IPS-18a (cell line): ENCODE results near the gene CRIP2.

ENCODE experiments used
- H3K27ac ChIP-seq: one replicate; pipeline ENCODE4 v1.5.1; 2013; ENCODE audit warnings: low read length
- H3K27me3 ChIP-seq: one replicate; pipeline ENCODE4 v1.6.1; 2013; ENCODE audit warnings: mild to moderate bottlenecking, low read length; ENCODE audit not compliant: control insufficient read depth, insufficient read depth
- H3K36me3 ChIP-seq: one replicate; pipeline ENCODE4 v1.6.1; 2013; ENCODE audit warnings: low read depth, low read length; ENCODE audit not compliant: control insufficient read depth
- H3K4me1 ChIP-seq: one replicate; pipeline ENCODE4 v1.6.1; 2013; ENCODE audit warnings: low read depth, low read length; ENCODE audit not compliant: control insufficient read depth
- H3K4me3 ChIP-seq: one replicate; pipeline ENCODE4 v1.5.1; 2013; ENCODE audit warnings: low read length
- H3K9ac ChIP-seq: one replicate; pipeline ENCODE4 v1.6.1; 2013; ENCODE audit warnings: mild to moderate bottlenecking, low read length, moderate library complexity
- H3K9me3 ChIP-seq: one replicate; pipeline ENCODE4 v1.6.1; 2013; ENCODE audit warnings: low read depth, low read length; ENCODE audit not compliant: control insufficient read depth

The CRIP2 gene

DNA sequence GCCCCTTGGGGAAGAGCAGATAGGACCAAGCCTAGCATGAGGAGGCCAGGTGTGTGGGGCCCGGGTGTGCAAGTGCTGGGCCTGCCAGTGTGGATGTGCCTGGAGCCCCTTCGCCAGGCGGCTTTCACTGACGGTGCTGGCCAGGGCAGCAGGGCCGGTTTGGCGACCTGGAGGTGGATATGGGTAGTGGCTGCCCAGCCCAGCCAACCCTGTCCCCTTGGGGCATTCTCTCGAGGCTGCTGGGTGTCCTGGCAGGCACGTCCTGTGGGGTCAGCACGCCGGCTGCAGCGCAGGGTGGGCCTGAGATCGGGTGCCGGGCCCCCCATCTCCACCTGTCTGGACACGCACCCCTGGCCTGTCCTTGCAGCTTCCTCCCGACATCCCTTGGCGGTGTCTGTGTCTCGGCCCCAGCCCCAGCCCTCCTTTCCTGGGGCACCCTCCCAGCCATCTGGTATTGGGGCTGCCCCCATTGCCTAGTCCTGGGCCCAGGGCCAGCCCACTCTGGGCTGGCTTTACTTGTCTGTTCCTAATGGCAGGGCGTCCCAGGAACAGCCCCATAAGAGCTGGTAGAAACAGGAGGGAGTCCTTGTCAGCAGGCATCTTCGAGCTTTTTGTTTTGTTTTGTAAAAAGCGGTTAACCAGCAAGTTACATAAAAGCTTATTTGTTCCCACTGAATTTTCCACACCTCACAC is 7.2 kb upstream of the CRIP2 start:
- Histone ChIP-seq H3K36me3 (peaks cover 54% of the 10 kb centered on the region), H3K27me3 (no peaks in the 10 kb centered on the region), H3K4me3 (no peak overlapping the region), H3K27ac (no peak overlapping the region), H3K9me3 (no peaks in the 10 kb centered on the region), H3K9ac (no peak overlapping the region), H3K4me1 (no peaks in the 10 kb centered on the region)

DNA sequence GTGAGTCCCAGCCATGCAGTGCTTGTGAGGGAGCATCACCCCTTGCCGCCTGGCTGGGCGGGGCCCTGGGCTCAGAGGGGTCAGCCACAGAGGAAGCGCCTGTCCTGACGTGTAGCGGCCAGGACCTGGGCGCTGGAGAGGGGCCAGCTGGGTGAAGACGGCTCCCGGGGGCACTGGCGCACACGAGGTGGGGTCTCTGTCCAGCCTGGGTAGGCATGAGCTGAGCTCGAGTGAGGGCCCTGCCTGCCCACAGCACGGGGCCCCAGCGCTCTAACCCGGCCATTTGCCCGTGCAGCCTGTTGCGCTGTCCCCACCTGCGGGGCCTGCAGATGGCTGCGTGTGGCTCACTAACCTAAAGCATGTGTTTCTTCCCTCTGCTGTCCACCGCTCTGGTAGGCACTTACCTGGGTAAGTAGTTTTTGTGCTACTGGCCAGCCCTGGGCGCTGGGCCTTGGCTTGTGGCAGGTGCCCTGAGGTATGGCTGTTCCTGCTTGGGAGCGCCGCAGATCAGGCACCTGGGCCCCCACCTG is 6.6 kb upstream of the CRIP2 start:
- no peaks in the 10 kb centered on the region for H3K4me1 ChIP-seq
- H3K9me3 ChIP-seq = no peaks in the 10 kb centered on the region
- H3K4me3 ChIP-seq = no peak overlapping the region
- H3K27ac ChIP-seq = no peak overlapping the region
- peaks cover 49% of the 10 kb centered on the region for H3K36me3 ChIP-seq
- no peaks in the 10 kb centered on the region for H3K27me3 ChIP-seq
- no peak overlapping the region for H3K9ac ChIP-seq

DNA sequence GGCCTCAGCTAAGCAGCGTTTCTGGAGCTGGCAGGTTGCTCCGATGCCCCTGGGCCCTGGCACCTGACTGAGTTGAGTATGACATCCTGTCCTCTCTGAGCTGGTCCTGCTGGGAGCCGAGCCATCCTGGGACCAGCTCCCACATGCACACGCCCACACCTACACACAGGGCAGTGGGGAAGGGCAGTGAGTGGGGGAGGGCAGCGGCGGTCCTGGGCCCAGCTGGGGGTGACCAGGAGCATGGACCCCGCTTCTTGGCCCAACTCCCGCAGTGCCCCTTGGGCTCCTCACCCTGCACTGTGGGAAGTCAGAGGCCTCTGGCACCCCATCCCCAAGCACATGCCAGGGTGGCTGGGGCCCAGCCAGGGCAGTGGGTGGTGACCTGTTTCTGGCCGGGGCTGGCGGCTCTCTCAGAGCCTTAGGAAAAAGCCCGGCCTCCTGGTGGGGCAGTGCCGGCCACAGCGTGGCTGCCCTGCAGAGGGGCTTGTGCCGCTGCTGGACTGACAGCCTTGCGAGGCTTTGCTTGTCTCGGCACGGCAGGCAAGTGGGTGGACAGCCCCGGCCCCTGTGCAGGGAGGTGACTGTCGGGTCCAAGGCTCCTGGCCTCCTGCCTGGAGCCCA is 5.9 kb upstream of the CRIP2 start:
- Histone ChIP-seq H3K4me1 (peaks cover 3% of the 10 kb centered on the region), H3K9ac (no peak overlapping the region), H3K27me3 (no peaks in the 10 kb centered on the region), H3K27ac (no peak overlapping the region), H3K4me3 (no peak overlapping the region), H3K36me3 (peaks cover 42% of the 10 kb centered on the region), H3K9me3 (no peaks in the 10 kb centered on the region)

DNA sequence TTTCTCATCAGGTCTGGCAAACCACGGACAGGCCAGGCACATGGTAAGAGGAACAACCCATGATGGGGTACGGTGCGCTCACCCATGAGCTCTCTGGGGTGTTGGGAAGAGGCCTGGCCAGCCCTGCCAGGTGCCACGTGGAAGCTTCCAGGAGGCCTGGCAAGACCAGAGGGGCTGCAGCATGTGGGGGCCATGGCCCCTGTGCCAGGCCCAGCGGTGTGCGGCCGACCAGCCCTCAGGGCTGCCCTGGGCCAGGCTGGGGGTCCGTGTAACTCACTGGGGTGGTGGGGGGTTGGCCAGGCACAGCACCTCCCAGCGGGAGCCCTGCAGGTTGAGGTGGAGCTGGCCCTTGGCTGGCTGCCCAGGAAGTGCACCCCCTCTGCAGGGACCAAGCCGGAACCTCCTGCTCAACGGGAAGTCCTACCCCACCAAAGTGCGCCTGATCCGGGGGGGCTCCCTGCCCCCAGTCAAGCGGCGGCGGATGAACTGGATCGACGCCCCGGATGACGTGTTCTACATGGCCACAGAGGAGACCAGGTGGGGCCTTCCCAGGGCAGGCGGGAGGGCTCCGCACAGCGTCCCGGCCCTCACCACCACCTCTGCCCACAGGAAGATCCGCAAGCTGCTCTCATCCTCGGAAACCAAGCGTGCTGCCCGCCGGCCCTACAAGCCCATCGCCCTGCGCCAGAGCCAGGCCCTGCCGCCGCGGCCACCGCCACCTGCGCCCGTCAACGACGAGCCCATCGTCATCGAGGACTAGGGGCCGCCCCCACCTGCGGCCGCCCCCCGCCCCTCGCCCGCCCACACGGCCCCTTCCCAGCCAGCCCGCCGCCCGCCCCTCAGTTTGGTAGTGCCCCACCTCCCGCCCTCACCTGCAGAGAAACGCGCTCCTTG is 4.9 kb upstream of the CRIP2 start:
- Histone ChIP-seq H3K4me3 (no peak overlapping the region), H3K9me3 (no peaks in the 10 kb centered on the region), H3K36me3 (peaks cover 34% of the 10 kb centered on the region), H3K4me1 (peaks cover 3% of the 10 kb centered on the region), H3K27me3 (peaks cover under 1% of the 10 kb centered on the region), H3K9ac (no peak overlapping the region), H3K27ac (no peak overlapping the region)

DNA sequence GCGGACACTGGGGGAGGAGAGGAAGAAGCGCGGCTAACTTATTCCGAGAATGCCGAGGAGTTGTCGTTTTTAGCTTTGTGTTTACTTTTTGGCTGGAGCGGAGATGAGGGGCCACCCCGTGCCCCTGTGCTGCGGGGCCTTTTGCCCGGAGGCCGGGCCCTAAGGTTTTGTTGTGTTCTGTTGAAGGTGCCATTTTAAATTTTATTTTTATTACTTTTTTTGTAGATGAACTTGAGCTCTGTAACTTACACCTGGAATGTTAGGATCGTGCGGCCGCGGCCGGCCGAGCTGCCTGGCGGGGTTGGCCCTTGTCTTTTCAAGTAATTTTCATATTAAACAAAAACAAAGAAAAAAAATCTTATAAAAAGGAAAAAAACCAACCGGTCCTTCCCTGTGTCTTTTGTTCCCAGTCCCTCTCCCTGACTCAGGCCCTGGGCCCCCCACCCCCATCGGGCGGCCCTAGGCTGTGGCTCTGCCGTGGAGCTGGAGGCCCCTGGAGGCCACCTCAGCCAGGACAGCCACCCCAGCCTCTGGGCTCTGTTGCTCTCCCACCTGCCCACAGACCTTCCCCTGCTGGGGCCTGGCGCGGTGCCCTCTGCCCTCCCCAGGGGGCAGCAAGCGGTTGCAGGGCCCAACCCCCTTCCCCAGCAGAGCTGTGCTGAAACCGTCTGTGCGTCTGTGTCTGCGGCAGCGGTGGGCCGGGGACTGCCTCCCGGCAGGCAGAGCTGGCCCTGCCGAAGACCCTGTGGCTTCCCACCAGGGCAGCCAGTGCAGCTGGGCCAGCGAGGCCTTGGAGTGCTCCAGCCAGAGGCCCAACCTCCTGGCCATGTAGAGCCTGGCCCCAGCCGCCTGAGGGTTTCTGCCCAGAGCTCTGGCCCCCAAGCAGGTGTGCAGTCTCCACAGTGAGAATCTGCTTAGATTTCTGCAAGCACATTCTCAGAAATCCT is 4.0 kb upstream of the CRIP2 start:
- H3K36me3 ChIP-seq = peaks cover 25% of the 10 kb centered on the region
- no peak overlapping the region for H3K4me3 ChIP-seq
- peaks cover 7% of the 10 kb centered on the region for H3K4me1 ChIP-seq
- H3K27ac ChIP-seq = no peak overlapping the region
- H3K9ac ChIP-seq = no peak overlapping the region
- no peaks in the 10 kb centered on the region for H3K9me3 ChIP-seq
- H3K27me3 ChIP-seq = peaks cover 9% of the 10 kb centered on the region

DNA sequence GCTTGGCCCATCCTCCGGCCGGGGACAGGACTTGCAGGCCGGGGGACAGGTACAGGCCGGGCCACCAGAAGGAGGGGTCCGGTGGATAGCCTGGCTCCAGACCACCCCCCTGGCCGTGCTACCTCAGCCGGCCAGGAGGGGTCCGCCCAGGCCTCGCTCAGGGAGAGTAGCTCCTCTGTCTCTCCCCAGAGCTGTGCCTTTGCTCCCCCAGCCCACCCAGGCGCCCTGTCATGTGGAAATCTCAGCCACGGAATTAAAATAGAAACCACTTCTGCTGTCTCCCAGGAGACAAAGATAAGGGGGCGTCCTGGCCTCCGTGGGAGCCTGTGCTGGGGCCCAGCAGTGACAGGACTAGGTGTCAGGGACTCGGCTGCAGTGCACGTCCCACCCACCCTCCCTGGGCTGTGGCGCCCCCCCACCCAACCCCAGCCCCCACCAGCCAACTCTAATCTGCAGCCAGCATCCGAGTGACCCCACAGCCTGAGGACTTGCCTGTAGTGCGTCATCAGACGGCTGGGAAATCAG is 3.3 kb upstream of the CRIP2 start:
- Histone ChIP-seq H3K4me1 (peaks cover 7% of the 10 kb centered on the region), H3K27ac (no peak overlapping the region), H3K36me3 (peaks cover 21% of the 10 kb centered on the region), H3K9ac (no peak overlapping the region), H3K27me3 (peaks cover 17% of the 10 kb centered on the region), H3K9me3 (no peaks in the 10 kb centered on the region), H3K4me3 (no peak overlapping the region)

DNA sequence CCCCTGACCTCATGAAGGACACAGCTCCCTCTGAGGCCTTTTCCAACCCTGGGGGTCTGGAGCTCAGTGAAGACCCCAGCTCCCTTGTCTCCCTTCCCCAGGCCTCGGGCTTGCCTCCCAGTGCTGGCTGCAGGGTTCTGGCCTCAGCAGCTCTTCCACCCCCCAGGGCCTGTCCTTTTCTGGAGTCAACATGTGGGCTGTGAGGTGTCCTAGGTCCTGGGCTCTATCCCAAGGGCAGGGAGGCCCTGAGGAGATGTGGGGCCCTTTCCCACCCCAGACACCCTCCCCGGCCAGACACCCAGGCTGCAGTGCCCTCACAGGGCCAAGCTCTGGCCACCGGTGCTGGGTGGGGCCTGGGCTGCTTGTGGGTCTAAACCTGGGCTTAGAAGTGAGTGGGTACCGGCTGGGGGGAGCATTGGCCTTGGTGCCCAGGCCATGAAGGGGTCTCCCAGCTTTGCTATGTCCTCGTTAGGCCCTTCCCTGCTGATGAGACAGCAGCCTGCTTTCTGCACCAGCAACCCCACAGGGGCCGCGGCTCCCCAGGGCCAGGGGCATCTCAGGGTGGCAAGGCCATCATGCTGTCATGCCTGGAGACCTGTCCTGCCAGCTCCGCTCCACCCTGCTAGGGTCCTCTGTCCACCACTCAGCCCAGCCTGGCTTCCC is 2.7 kb upstream of the CRIP2 start:
- Histone ChIP-seq H3K36me3 (peaks cover 19% of the 10 kb centered on the region), H3K4me3 (no peak overlapping the region), H3K9me3 (no peaks in the 10 kb centered on the region), H3K4me1 (peaks cover 7% of the 10 kb centered on the region), H3K27ac (no peak overlapping the region), H3K9ac (no peak overlapping the region), H3K27me3 (peaks cover 23% of the 10 kb centered on the region)

DNA sequence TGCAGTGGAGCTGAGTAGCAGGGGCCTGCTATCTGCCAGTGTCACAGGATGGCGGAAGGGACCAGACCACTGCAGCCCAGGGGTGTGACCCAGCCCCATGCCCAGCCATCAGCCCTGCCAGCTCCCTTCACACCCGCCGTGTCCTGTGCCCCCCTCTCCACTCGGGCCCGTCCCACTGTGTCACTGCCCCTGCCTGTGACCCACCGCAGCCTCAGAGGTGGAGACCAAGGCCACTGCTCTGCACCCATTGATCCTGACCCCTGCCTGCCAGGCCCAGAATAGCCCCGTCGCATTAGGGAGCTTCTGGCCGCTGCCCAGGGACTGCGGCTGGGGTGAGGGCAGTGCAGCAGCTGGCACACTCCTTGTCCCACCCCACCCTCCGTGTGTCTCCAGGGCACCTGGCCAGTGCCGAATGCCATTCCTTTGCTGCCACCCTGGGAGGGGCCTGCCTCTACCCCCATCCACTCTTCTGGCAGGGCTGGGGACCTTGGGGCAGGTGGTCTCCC is 2.1 kb upstream of the CRIP2 start:
- Histone ChIP-seq H3K27me3 (peaks cover 29% of the 10 kb centered on the region), H3K4me3 (no peak overlapping the region), H3K27ac (no peak overlapping the region), H3K4me1 (peaks cover 7% of the 10 kb centered on the region), H3K36me3 (peaks cover 13% of the 10 kb centered on the region), H3K9ac (no peak overlapping the region), H3K9me3 (no peaks in the 10 kb centered on the region)

DNA sequence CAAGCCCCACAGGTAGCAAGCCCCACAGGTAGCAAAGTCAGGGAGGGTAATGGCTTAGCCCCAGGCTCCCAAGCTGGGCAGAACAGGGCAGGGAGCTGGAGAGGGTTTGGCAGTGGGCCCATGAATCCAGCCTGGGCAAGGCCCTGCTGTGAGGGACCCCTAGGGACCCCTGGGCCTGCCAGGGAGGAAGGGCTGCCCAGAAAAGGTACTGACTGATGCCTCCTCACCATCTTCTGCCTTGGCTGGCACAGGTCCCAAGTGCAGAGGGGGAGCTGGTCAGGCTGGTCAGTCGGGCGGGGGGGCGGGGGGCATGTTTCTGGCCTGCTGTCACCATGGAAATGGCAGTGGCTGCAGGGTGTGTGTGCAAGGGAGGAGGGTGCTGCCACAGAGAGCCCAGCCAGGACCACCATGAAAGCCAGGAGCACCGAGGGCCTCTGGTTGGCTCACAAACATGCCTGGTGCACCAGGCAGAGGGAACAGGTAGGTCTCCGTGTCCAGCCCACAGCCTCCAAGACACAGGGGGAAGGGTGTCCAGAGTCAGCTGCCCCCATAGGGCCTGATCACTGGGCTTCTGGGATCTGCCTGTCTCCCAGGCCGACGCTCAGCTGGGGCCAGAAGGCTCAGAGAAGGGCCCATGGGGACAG is 1.5 kb upstream of the CRIP2 start:
- Histone ChIP-seq H3K27me3 (peaks cover 35% of the 10 kb centered on the region), H3K9ac (no peak overlapping the region), H3K9me3 (no peaks in the 10 kb centered on the region), H3K27ac (no peak overlapping the region), H3K4me1 (peaks cover 7% of the 10 kb centered on the region), H3K4me3 (peak overlapping the region; percentile 37), H3K36me3 (peaks cover 10% of the 10 kb centered on the region)
